ENCODE data around the gene EPB41L2.

EPB41L2 gene

GRCh38 chr6:131003488-131004386 lies 59.3 kb downstream of the EPB41L2 start:
- DNase-seq (ENCODE audit: low read depth): no peak
- no peak for TF ChIP-seq CTCF (IDR thresholded peaks at IDR 0.05; ENCODE audit: control insufficient read depth, insufficient read depth, low read depth, low read length, missing control alignments)
- H3K4me3 ChIP-seq (ENCODE audit: control insufficient read depth, low read depth, low read length): no peak overlapping the region

- H3K4me3 ChIP-seq (ENCODE audit: control insufficient read depth, low read depth, low read length): no peak overlapping the region
- no peak for TF ChIP-seq CTCF (IDR thresholded peaks at IDR 0.05; ENCODE audit: control insufficient read depth, insufficient read depth, low read depth, low read length, missing control alignments)
- no peak for DNase-seq (ENCODE audit: low read depth)
Measured at GRCh38 chr6:131002661-131002980, 60.4 kb downstream of the EPB41L2 start.

- no peak overlapping the region for H3K4me3 ChIP-seq (ENCODE audit: control insufficient read depth, low read depth, low read length)
- no peak for TF ChIP-seq CTCF (IDR thresholded peaks at IDR 0.05; ENCODE audit: control insufficient read depth, insufficient read depth, low read depth, low read length, missing control alignments)
- DNase-seq (ENCODE audit: low read depth): no peak
Measured at GRCh38 chr6:131001945-131002660, 60.9 kb downstream of the EPB41L2 start.

- no peak overlapping the region for H3K4me3 ChIP-seq (ENCODE audit: control insufficient read depth, low read depth, low read length)
- no peak for TF ChIP-seq CTCF (IDR thresholded peaks at IDR 0.05; ENCODE audit: control insufficient read depth, insufficient read depth, low read depth, low read length, missing control alignments)
- DNase-seq (ENCODE audit: low read depth): no peak
Measured at GRCh38 chr6:131001111-131001736, 61.8 kb downstream of the EPB41L2 start.

GRCh38 chr6:131000544-131000943 lies 62.5 kb downstream of the EPB41L2 start:
- no peak for TF ChIP-seq CTCF (IDR thresholded peaks at IDR 0.05; ENCODE audit: control insufficient read depth, insufficient read depth, low read depth, low read length, missing control alignments)

GRCh38 chr6:130997061-130997753 lies 65.8 kb downstream of the EPB41L2 start:
- TF ChIP-seq CTCF (IDR thresholded peaks at IDR 0.05; ENCODE audit: control insufficient read depth, insufficient read depth, low read depth, low read length, missing control alignments): no peak
- no peak overlapping the region for H3K4me3 ChIP-seq (ENCODE audit: control insufficient read depth, low read depth, low read length)
- DNase-seq (ENCODE audit: low read depth): no peak

More at GRCh38 chr6:131000544-131000943, 62.5 kb downstream of the EPB41L2 start:
- no peak for DNase-seq (ENCODE audit: low read depth)
- no peak overlapping the region for H3K4me3 ChIP-seq (ENCODE audit: control insufficient read depth, low read depth, low read length)

Data from AG09309 (cell line).